GOT3 (cell line): Measurements from ENCODE around the gene ANKRD34C.
"Not testable (repeated sequence)": the region's sequence is repeated elsewhere in the genome, so short reads cannot be mapped to it uniquely, and the experiment has no call there.

Experiments used
- DNase-seq: peaks from one replicate; lab custom pipeline; 2025; ENCODE audit warnings: mixed read lengths; lab: John Stamatoyannopoulos, UW

Gene ANKRD34C

GRCh38 chr15:79311901-79312553, 29.5 kb downstream of the ANKRD34C start:
- DNase-seq = no peak

- no peak for DNase-seq
Observed at GRCh38 chr15:79314186-79314585, 31.7 kb downstream of the ANKRD34C start.

GRCh38 chr15:79314811-79315210, 32.3 kb downstream of the ANKRD34C start:
- no peak for DNase-seq

- DNase-seq = no peak
Observed at GRCh38 chr15:79315623-79316328, 33.3 kb downstream of the ANKRD34C start.

- no peak for DNase-seq
Observed at GRCh38 chr15:79316864-79317263, 34.3 kb downstream of the ANKRD34C start.

GRCh38 chr15:79319973-79320372, 37.5 kb downstream of the ANKRD34C start:
- DNase-seq = not testable (repeated sequence)

GRCh38 chr15:79321876-79322275, 39.4 kb downstream of the ANKRD34C start:
- no peak for DNase-seq

GRCh38 chr15:79322306-79322705, 39.8 kb downstream of the ANKRD34C start:
- no peak for DNase-seq

GRCh38 chr15:79322945-79323344, 40.4 kb downstream of the ANKRD34C start:
- DNase-seq = no peak

- no peak for DNase-seq
Observed at GRCh38 chr15:79329171-79329611, 46.7 kb downstream of the ANKRD34C start.
